ENCODE measurements around the gene CHN1. TPM values are rescaled to one million over a fixed set of nuclear protein-coding genes. Genes with fewer than 3 reads are reported as not detected.

Gene CHN1
- total and polyA plus RNA-seq, 7 donors = 2.1 to 15.6 (median 11.4) TPM

DNA sequence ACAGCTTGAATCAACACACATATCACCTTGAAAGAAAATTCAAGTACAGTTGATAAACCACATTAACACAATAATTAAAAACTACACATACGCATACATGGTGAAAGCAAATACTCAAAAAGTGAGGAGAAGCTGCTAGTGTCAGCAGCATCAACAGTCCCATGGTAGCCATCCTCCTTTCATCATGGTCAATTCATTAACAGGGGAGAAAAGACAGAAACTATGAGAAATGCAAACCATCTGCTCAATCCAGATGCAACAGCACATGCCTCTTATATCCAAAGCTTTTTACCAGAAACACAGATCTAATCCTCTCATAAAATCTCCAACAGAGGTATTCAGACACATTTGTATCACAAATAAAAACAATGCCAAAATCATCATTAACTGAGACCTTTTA, 159.0 kb downstream of the CHN1 start:
- H3K27ac ChIP-seq = peak overlapping the region in 1 of 4 donors; percentile 62
- no peaks in the 10 kb centered on the region for H3K9me3 ChIP-seq
- intact Hi-C loops (cut with DNase I) = no loop called here
- no peaks in the 10 kb centered on the region for H3K27me3 ChIP-seq
- DNase-seq = no peak
- no peaks in the 10 kb centered on the region for H3K36me3 ChIP-seq
- peaks cover 0 to 15% (median 6%) of the 10 kb centered on the region in 4 donors for H3K4me1 ChIP-seq
- H3K4me3 ChIP-seq = peak overlapping the region in 1 of 4 donors; percentile 37
- 94% methylated on average over 1 of the region's 1 CpG for WGBS, 2 donors
- no peak for TF ChIP-seq EP300 (IDR thresholded peaks at IDR 0.05)

DNA sequence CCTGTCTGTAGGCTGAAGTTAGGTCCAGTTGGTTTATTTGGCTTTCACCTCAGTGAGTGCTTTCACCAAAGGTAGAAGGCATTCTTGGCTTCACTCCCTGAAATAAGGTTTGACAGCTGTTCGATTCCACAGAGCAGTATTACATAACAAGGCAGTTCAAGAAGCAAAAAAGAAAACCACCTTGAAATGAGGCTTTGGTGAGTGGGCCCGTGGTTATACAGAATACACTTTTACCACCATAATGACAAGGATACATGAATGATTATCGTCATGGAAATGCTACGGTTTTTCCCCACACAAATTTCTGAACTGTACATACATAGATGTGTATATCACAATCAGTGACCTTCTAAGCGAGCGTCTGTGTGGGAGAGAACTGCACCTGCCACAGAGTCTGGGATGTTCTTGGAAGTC, 160.9 kb downstream of the CHN1 start:
- Histone ChIP-seq H3K27ac (no peak overlapping the region), H3K9me3 (no peaks in the 10 kb centered on the region), H3K27me3 (no peaks in the 10 kb centered on the region), H3K4me1 (peaks cover 0 to 15% (median 6%) of the 10 kb centered on the region in 4 donors), H3K36me3 (no peaks in the 10 kb centered on the region), H3K4me3 (no peak overlapping the region)
- no peak for DNase-seq
- TF ChIP-seq, protein P1, sequence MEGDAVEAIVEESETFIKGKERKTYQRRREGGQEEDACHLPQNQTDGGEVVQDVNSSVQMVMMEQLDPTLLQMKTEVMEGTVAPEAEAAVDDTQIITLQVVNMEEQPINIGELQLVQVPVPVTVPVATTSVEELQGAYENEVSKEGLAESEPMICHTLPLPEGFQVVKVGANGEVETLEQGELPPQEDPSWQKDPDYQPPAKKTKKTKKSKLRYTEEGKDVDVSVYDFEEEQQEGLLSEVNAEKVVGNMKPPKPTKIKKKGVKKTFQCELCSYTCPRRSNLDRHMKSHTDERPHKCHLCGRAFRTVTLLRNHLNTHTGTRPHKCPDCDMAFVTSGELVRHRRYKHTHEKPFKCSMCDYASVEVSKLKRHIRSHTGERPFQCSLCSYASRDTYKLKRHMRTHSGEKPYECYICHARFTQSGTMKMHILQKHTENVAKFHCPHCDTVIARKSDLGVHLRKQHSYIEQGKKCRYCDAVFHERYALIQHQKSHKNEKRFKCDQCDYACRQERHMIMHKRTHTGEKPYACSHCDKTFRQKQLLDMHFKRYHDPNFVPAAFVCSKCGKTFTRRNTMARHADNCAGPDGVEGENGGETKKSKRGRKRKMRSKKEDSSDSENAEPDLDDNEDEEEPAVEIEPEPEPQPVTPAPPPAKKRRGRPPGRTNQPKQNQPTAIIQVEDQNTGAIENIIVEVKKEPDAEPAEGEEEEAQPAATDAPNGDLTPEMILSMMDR (IDR thresholded peaks at IDR 0.05) = no peak
- TF ChIP-seq EP300 (IDR thresholded peaks at IDR 0.05) = no peak
- TF ChIP-seq POLR2A (IDR thresholded peaks at IDR 0.05) = no peak
- TF ChIP-seq POLR2AphosphoS5 (IDR thresholded peaks at IDR 0.05) = no peak
- intact Hi-C loops (cut with DNase I) = no loop called here
- 84% methylated on average over 6 of the region's 6 CpGs for WGBS, 2 donors

DNA sequence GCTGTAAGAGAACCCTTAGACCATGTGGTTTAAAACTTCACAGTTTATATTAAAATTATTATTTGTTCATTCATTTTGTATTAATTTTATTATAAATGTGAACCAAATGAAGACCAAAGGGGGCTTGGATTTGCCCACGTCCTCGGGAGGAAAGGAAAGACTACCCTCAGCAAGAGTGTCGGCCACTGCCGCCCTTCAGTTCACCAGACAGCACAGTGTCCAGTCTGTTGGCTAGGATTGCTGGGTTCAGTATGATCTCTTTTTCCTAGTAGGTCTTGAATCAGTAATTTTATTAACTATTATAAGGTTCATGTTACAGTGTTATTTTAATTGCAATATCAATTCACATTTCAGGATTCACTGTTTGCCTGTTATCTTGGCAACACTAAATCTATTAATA, 162.7 kb downstream of the CHN1 start:
- H3K27me3 ChIP-seq = no peaks in the 10 kb centered on the region
- H3K4me1 ChIP-seq = peaks cover 0 to 11% (median 3%) of the 10 kb centered on the region in 4 donors
- no peaks in the 10 kb centered on the region for H3K9me3 ChIP-seq
- TF ChIP-seq POLR2A (IDR thresholded peaks at IDR 0.05) = no peak
- no peak for TF ChIP-seq EP300 (IDR thresholded peaks at IDR 0.05)
- TF ChIP-seq, protein P1 (IDR thresholded peaks at IDR 0.05) = no peak
- no peak for TF ChIP-seq POLR2AphosphoS5 (IDR thresholded peaks at IDR 0.05)
- H3K36me3 ChIP-seq = no peaks in the 10 kb centered on the region
- H3K27ac ChIP-seq = no peak overlapping the region
- intact Hi-C loops (cut with DNase I) = no loop called here
- 92 to 97% methylated on average over 4 of the region's 4 CpGs for WGBS, 2 donors
- no peak for DNase-seq
- no peak overlapping the region for H3K4me3 ChIP-seq

DNA sequence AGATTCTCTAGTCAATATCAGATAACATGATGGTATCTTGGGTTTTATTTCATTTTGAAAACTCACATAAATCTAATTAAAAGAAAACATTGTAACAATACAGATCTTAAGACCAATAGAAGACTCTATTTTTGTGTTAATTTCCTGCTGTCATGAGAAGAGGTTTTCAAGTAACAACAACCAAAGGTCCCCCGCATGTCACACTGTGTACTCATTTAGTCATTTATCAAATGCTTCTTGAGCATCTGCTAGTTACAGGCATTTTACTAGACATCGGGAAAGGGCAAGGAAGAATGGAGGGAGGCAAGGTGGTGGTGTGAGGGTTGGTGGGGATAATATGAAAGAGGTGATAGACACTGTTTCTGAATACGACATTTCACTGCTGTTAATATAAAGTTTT, 163.2 kb downstream of the CHN1 start:
- 94 to 97% methylated on average over 3 of the region's 3 CpGs for WGBS, 2 donors

DNA sequence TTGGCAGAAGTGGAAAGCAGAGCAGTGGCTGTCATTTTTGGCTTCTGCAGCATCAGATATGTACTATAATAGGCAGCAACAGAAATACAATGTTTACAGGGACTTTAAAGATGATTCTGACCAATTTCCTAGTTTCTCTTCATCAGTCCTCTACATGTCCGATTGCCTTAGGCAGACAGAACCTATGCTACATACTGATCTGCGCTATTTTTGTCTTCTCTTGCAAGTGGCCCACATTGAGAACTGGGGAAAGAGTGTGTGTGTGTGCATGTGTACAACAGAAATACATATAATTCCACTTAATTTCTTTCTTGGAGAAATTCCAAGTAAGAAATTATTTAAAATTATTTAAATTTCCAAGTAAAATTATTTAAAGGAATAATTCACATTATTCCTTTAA, 163.8 kb downstream of the CHN1 start:
- Histone ChIP-seq H3K4me3 (no peak overlapping the region), H3K36me3 (no peaks in the 10 kb centered on the region), H3K9me3 (no peaks in the 10 kb centered on the region), H3K27ac (no peak overlapping the region), H3K27me3 (no peaks in the 10 kb centered on the region), H3K4me1 (peaks cover 0 to 15% (median 4%) of the 10 kb centered on the region in 4 donors)
- DNase-seq = no peak
- no peak for TF ChIP-seq POLR2AphosphoS5 (IDR thresholded peaks at IDR 0.05)
- TF ChIP-seq POLR2A (IDR thresholded peaks at IDR 0.05) = no peak
- no peak for TF ChIP-seq EP300 (IDR thresholded peaks at IDR 0.05)
- TF ChIP-seq, protein P1 (IDR thresholded peaks at IDR 0.05) = no peak
- intact Hi-C loops (cut with DNase I) = no loop called here
- WGBS, 2 donors = 91 to 95% methylated on average over 2 of the region's 2 CpGs

More for the DNA sequence above, 163.2 kb downstream of the CHN1 start:
- H3K9me3 ChIP-seq = no peaks in the 10 kb centered on the region
- H3K27ac ChIP-seq = no peak overlapping the region
- H3K36me3 ChIP-seq = no peaks in the 10 kb centered on the region
- H3K4me1 ChIP-seq = peaks cover 0 to 11% (median 4%) of the 10 kb centered on the region in 4 donors
- TF ChIP-seq POLR2A (IDR thresholded peaks at IDR 0.05) (no peak), EP300 (IDR thresholded peaks at IDR 0.05) (no peak), POLR2AphosphoS5 (IDR thresholded peaks at IDR 0.05) (no peak)
- TF ChIP-seq, protein P1 (IDR thresholded peaks at IDR 0.05) = no peak
- intact Hi-C loops (cut with DNase I) = no loop called here
- DNase-seq = no peak
- H3K27me3 ChIP-seq = no peaks in the 10 kb centered on the region
- H3K4me3 ChIP-seq = no peak overlapping the region

Data from sigmoid colon (tissue), 7 donors.